Panc1 (cell line): ENCODE measurements around the gene TMEM168. TPM values are rescaled to one million over a fixed set of nuclear protein-coding genes. Genes with fewer than 3 reads are reported as not detected.

Source experiments
- ATAC-seq: fragments of 200-7000 bp; cut with Tn5 transposase; 2 replicates; pipeline ENCODE4 v1.9.1; 2020; ENCODE audit warnings: mild to moderate bottlenecking, moderate library complexity
- BruUV-seq: library from RNA; stranded (reverse); fragments of 400-500 nt; replicated peaks from 2 replicates; lab custom pipeline; 2021; lab: Mats Ljungman, UMichigan
- CTCF ChIA-PET: fragments of 300-600 bp; sonication (Branson Sonifier 250); formaldehyde crosslinking; loops from one replicate; lab custom pipeline; 2022; ENCODE audit warnings: antibody characterized with exemption; lab: Charles Lee
- POLR2A ChIA-PET: fragments of 300-600 bp; sonication (Branson Sonifier 250); formaldehyde crosslinking; loops from one replicate; lab custom pipeline; 2022; ENCODE audit warnings: antibody characterized with exemption; lab: Charles Lee
- DNase-seq: peaks from one replicate; pipeline ENCODE4 v3.0.0-alpha.2; 2010; ENCODE audit warnings: low read depth, low spot score
- H3K27ac ChIP-seq: 2 replicates; pipeline ENCODE4 v1.5.1; 2011; ENCODE audit warnings: mild to moderate bottlenecking, low read length, inconsistent platforms
- H3K27me3 ChIP-seq: fragments of 200-500 bp; sonication (Bioruptor generic); 2 replicates; pipeline ENCODE4 v1.6.0; 2014; ENCODE audit warnings: low read length, inconsistent platforms; ENCODE audit not compliant: control insufficient read depth, insufficient read depth
- H3K36me3 ChIP-seq: fragments of 200-500 bp; sonication (Bioruptor generic); 2 replicates; pipeline ENCODE4 v1.5.1; 2014; ENCODE audit warnings: inconsistent platforms, mild to moderate bottlenecking, low read length, moderate library complexity; ENCODE audit not compliant: control insufficient read depth, insufficient read depth
- H3K4me1 ChIP-seq: 2 replicates; pipeline ENCODE4 v1.5.1; 2011; ENCODE audit warnings: inconsistent platforms, mild to moderate bottlenecking, low read length, moderate library complexity; ENCODE audit not compliant: control insufficient read depth, insufficient read depth
- H3K4me3 ChIP-seq, 2 experiments: 2 replicates each; pipeline ENCODE4 v1.5.1; 2011 to 2012; ENCODE audit warnings: low read depth in 2 of 2, low read length in 2 of 2, mild to moderate bottlenecking in 2 of 2, inconsistent platforms in 1 of 2, moderate library complexity in 1 of 2
- H3K9me3 ChIP-seq: fragments of 200-500 bp; sonication (Bioruptor generic); 2 replicates; pipeline ENCODE4 v1.5.1; 2014; ENCODE audit warnings: low read depth, mild to moderate bottlenecking, inconsistent platforms, low read length, moderate library complexity; ENCODE audit not compliant: control insufficient read depth, insufficient read depth
- POLR2AphosphoS5 ChIP-seq: IDR thresholded peaks from 2 replicates; pipeline ENCODE4 v1.6.1; 2012; ENCODE audit warnings: mild to moderate bottlenecking, low read depth, low read length, moderate library complexity
- REST ChIP-seq, 2 experiments: IDR thresholded peaks; 2 replicates each; pipeline ENCODE4 v1.6.1; 2011 to 2012; ENCODE audit warnings: low read depth in 2 of 2, control low read depth in 1 of 2, low read length in 1 of 2, mild to moderate bottlenecking in 1 of 2, moderate library complexity in 1 of 2; ENCODE audit not compliant: insufficient read depth in 1 of 2
- SIN3A ChIP-seq: IDR thresholded peaks from 2 replicates; pipeline ENCODE4 v1.6.1; 2012; ENCODE audit warnings: low read depth, mild to moderate bottlenecking, low read length, moderate library complexity, borderline replicate concordance; ENCODE audit not compliant: insufficient read depth
- TCF7L2 ChIP-seq: IDR thresholded peaks from 2 replicates; pipeline ENCODE4 v1.6.1; 2011; ENCODE audit warnings: mild to moderate bottlenecking, low read depth, low read length, inconsistent platforms
- in situ Hi-C: cut with HindIII; loops from 2 replicates; pipeline ENCODE4 v1.10.0; 2016; ENCODE audit warnings: low sequenced_read_pairs, low pct_unique_long_range_greater_than_20kb
- intact Hi-C: fragments of 100-400 bp; cut with micrococcal nuclease; formaldehyde crosslinking; loops from one replicate; pipeline ENCODE4 v1.10.0; 2022; ENCODE audit not compliant: unreplicated experiment
- total RNA-seq: library from RNA; stranded (reverse); gene quantifications from one replicate; pipeline ENCODE4 v1.2.1, GENCODE V29; 2021; ENCODE audit not compliant: unreplicated experiment
- TF ChIP-seq, protein P1 (sequence below): fragments of 450-650 bp; IDR thresholded peaks from 2 replicates; pipeline ENCODE4 v1.5.1; 2017; ENCODE audit warnings: mild to moderate bottlenecking

Gene TMEM168
- total RNA-seq, 1 experiment from 2014 or later = 0.26 TPM

DNA sequence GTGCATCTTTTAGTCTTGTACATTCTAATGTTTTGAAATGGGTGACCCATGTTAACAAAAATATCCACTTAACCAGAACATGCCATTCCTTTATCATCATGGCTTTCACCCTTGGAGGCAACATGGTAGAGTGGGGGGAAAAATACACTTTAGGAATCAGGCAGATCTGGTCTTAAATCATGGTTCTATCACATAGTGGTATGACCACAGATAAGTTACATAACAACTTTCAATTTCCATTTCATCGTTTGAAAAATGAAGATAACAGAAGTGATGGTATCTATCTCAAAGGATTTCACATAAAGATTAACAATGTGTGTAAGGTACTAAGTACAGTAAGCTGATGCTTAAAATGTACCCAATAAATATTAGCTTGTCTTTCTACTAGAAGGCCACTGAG lies 19.0 kb downstream of the TMEM168 start:
- no peak overlapping the region for H3K27ac ChIP-seq
- POLR2A ChIA-PET = interaction anchor here (0.7 kb wide), 1 partner anchor 57 kb away, joined by 6 read pairs; no protein-coding TSS in a partner anchor
- in situ Hi-C loops = no loop called here
- DNase-seq (no peak), ATAC-seq (no peak)
- TF ChIP-seq, protein P1, sequence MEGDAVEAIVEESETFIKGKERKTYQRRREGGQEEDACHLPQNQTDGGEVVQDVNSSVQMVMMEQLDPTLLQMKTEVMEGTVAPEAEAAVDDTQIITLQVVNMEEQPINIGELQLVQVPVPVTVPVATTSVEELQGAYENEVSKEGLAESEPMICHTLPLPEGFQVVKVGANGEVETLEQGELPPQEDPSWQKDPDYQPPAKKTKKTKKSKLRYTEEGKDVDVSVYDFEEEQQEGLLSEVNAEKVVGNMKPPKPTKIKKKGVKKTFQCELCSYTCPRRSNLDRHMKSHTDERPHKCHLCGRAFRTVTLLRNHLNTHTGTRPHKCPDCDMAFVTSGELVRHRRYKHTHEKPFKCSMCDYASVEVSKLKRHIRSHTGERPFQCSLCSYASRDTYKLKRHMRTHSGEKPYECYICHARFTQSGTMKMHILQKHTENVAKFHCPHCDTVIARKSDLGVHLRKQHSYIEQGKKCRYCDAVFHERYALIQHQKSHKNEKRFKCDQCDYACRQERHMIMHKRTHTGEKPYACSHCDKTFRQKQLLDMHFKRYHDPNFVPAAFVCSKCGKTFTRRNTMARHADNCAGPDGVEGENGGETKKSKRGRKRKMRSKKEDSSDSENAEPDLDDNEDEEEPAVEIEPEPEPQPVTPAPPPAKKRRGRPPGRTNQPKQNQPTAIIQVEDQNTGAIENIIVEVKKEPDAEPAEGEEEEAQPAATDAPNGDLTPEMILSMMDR = no peak
- no peak for TF ChIP-seq POLR2AphosphoS5
- TF ChIP-seq TCF7L2 = no peak
- TF ChIP-seq SIN3A = no peak
- no peak for TF ChIP-seq REST (IDR thresholded peaks at IDR 0.05; ENCODE audit: insufficient read depth in 1 of 2, low read depth in 2 of 2, low read length in 1 of 2)
- intact Hi-C loops = no loop called here
- no peaks in the 10 kb centered on the region for H3K4me1 ChIP-seq
- CTCF ChIA-PET = no interaction called here
- H3K9me3 ChIP-seq = no peaks in the 10 kb centered on the region
- H3K4me3 ChIP-seq = no peak overlapping the region
- H3K36me3 ChIP-seq = no peaks in the 10 kb centered on the region
- BruUV-seq = no TSS peak
- H3K27me3 ChIP-seq = no peaks in the 10 kb centered on the region

DNA sequence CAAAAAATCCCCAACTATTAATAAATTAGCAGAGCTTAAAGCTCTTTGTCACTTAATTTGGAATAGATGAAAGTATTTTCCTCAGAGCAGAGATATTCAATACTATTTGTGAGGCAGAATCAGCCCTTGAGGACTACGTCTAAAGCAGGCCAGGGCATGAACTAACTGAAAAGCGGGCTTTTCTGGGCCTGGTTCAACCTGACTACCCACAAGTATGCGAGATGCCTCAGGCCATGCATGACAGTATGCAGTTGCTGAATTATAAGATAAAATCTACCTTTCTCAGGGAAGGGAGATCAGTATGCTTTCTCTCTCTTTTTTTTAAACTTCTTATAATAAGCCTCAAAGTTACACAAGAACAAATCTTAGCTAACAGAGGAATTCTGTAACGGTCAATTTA lies 20.1 kb downstream of the TMEM168 start:
- CTCF ChIA-PET = no interaction called here
- H3K4me1 ChIP-seq = no peaks in the 10 kb centered on the region
- no peak overlapping the region for H3K27ac ChIP-seq
- ATAC-seq (no peak), DNase-seq (no peak)
- TF ChIP-seq TCF7L2 = no peak
- no peak for TF ChIP-seq REST (IDR thresholded peaks at IDR 0.05; ENCODE audit: insufficient read depth in 1 of 2, low read depth in 2 of 2, low read length in 1 of 2)
- TF ChIP-seq POLR2AphosphoS5 = no peak
- TF ChIP-seq, protein P1 = no peak
- no peak for TF ChIP-seq SIN3A
- intact Hi-C loops = no loop called here
- H3K36me3 ChIP-seq = no peaks in the 10 kb centered on the region
- H3K27me3 ChIP-seq = no peaks in the 10 kb centered on the region
- H3K4me3 ChIP-seq = no peak overlapping the region
- no peaks in the 10 kb centered on the region for H3K9me3 ChIP-seq
- in situ Hi-C loops = no loop called here
- no TSS peak for BruUV-seq
- POLR2A ChIA-PET = no interaction called here
